Mucosa of rectum (tissue), 2 donors: ENCODE data around the gene ZC3H12A.
"Not testable (repeated sequence)": the region's sequence is repeated elsewhere in the genome, so short reads cannot be mapped to it uniquely, and the experiment has no call there.

Experiments used
- H3K27ac ChIP-seq, 2 donors: one replicate each; pipeline ENCODE4 v1.7.0; 2013; ENCODE audit warnings: inconsistent platforms in 2 of 2, low read depth in 2 of 2, low read length in 2 of 2
- H3K27me3 ChIP-seq, 2 donors: one replicate each; pipeline ENCODE4 v1.7.0; 2013; ENCODE audit warnings: low read length in 2 of 2; ENCODE audit not compliant: control insufficient read depth in 2 of 2, insufficient read depth in 2 of 2
- H3K36me3 ChIP-seq, 2 donors: one replicate each; pipeline ENCODE4 v1.7.0; 2013; ENCODE audit warnings: low read length in 2 of 2; ENCODE audit not compliant: control insufficient read depth in 2 of 2, insufficient read depth in 2 of 2
- H3K4me1 ChIP-seq, 2 donors: one replicate each; pipeline ENCODE4 v1.7.0; 2013; ENCODE audit warnings: low read length in 2 of 2, mild to moderate bottlenecking in 1 of 2; ENCODE audit not compliant: control insufficient read depth in 2 of 2, insufficient read depth in 2 of 2
- H3K4me3 ChIP-seq, 2 donors: one replicate each; pipeline ENCODE4 v1.7.0; 2013; ENCODE audit warnings: low read length in 2 of 2
- H3K9ac ChIP-seq, 2 donors: one replicate each; pipeline ENCODE4 v1.7.0; 2013; ENCODE audit warnings: low read length in 2 of 2, low read depth in 1 of 2, mild to moderate bottlenecking in 1 of 2
- H3K9me3 ChIP-seq, 2 donors: one replicate each; pipeline ENCODE4 v1.7.0; 2013; ENCODE audit warnings: low read length in 2 of 2; ENCODE audit not compliant: control insufficient read depth in 2 of 2
- donor health status: healthy.
- donor health status: Normal muscosa, but diverticular disease.

Gene ZC3H12A

GRCh38 chr1:37497832-37498231 is 23.5 kb downstream of the ZC3H12A start:
- peaks cover 0 to 11% of the 10 kb centered on the region in 2 donors for H3K4me1 ChIP-seq
- no peak overlapping the region for H3K4me3 ChIP-seq
- no peaks in the 10 kb centered on the region for H3K27me3 ChIP-seq
- H3K27ac ChIP-seq: peak overlapping the region in 1 of 2 donors; percentile 24
- no peaks in the 10 kb centered on the region for H3K9me3 ChIP-seq
- no peak overlapping the region for H3K9ac ChIP-seq
- H3K36me3 ChIP-seq: peaks cover 17 to 33% of the 10 kb centered on the region in 2 donors

GRCh38 chr1:37498872-37499617 is 24.7 kb downstream of the ZC3H12A start:
- Histone ChIP-seq H3K27me3 (no peaks in the 10 kb centered on the region), H3K9me3 (no peaks in the 10 kb centered on the region), H3K27ac (peak overlapping the region; percentile 1 to 70), H3K9ac (no peak overlapping the region), H3K4me3 (no peak overlapping the region), H3K36me3 (peaks cover 18 to 31% of the 10 kb centered on the region in 2 donors), H3K4me1 (peaks cover 0 to 11% of the 10 kb centered on the region in 2 donors)

GRCh38 chr1:37501661-37502060 is 27.3 kb downstream of the ZC3H12A start:
- Histone ChIP-seq H3K9me3 (no peaks in the 10 kb centered on the region), H3K36me3 (peaks cover 21 to 35% of the 10 kb centered on the region in 2 donors), H3K27ac (no peak overlapping the region)

GRCh38 chr1:37502104-37502503 is 27.7 kb downstream of the ZC3H12A start:
- no peak overlapping the region for H3K4me3 ChIP-seq
- no peaks in the 10 kb centered on the region for H3K9me3 ChIP-seq

More at GRCh38 chr1:37501661-37502060, 27.3 kb downstream of the ZC3H12A start:
- H3K4me1 ChIP-seq: peaks cover 0 to 11% of the 10 kb centered on the region in 2 donors
- H3K9ac ChIP-seq: no peak overlapping the region
- H3K4me3 ChIP-seq: no peak overlapping the region
- no peaks in the 10 kb centered on the region for H3K27me3 ChIP-seq

GRCh38 chr1:37502791-37503190 is 28.4 kb downstream of the ZC3H12A start:
- not testable (repeated sequence) for H3K4me3 ChIP-seq, H3K27ac ChIP-seq, H3K9ac ChIP-seq, H3K27me3 ChIP-seq, H3K9me3 ChIP-seq
- H3K36me3 ChIP-seq: peaks cover 23 to 37% of the 10 kb centered on the region in 2 donors
- peaks cover 0 to 11% of the 10 kb centered on the region in 2 donors for H3K4me1 ChIP-seq

More at GRCh38 chr1:37502104-37502503, 27.7 kb downstream of the ZC3H12A start:
- Histone ChIP-seq H3K4me1 (peaks cover 0 to 11% of the 10 kb centered on the region in 2 donors), H3K36me3 (peaks cover 24 to 37% of the 10 kb centered on the region in 2 donors), H3K27me3 (no peaks in the 10 kb centered on the region), H3K9ac (no peak overlapping the region), H3K27ac (no peak overlapping the region)

GRCh38 chr1:37506740-37507139 is 32.4 kb downstream of the ZC3H12A start:
- H3K4me3 ChIP-seq: no peak overlapping the region
- no peak overlapping the region for H3K27ac ChIP-seq
- no peaks in the 10 kb centered on the region for H3K27me3 ChIP-seq
- peaks cover 17 to 33% of the 10 kb centered on the region in 2 donors for H3K36me3 ChIP-seq
- H3K9ac ChIP-seq: no peak overlapping the region
- no peaks in the 10 kb centered on the region for H3K9me3 ChIP-seq
- no peaks in the 10 kb centered on the region for H3K4me1 ChIP-seq

- Histone ChIP-seq H3K9ac (no peak overlapping the region), H3K9me3 (no peaks in the 10 kb centered on the region), H3K36me3 (peaks cover 16 to 20% of the 10 kb centered on the region in 2 donors), H3K4me1 (peaks cover 5 to 9% of the 10 kb centered on the region in 2 donors), H3K27ac (no peak overlapping the region), H3K27me3 (no peaks in the 10 kb centered on the region), H3K4me3 (no peak overlapping the region)
Observed at GRCh38 chr1:37509181-37509580, 34.8 kb downstream of the ZC3H12A start.

- Histone ChIP-seq H3K9me3 (no peaks in the 10 kb centered on the region), H3K27me3 (no peaks in the 10 kb centered on the region), H3K36me3 (peaks cover 5 to 9% of the 10 kb centered on the region in 2 donors), H3K4me3 (peak overlapping the region; percentile 93 to 94), H3K9ac (peak overlapping the region; percentile 52 to 94), H3K4me1 (peaks cover 5 to 16% of the 10 kb centered on the region in 2 donors), H3K27ac (peak overlapping the region in 1 of 2 donors; percentile 96)
Observed at GRCh38 chr1:37513795-37514349, 39.5 kb downstream of the ZC3H12A start.

GRCh38 chr1:37514350-37515184 is 40.2 kb downstream of the ZC3H12A start, which contains the start of gene MEAF6:
Gene MEAF6, minus strand, starts transcription at chr1:37514766. Its CDS starts 20 bp downstream, at chr1:37514746.
- H3K4me3 ChIP-seq: peak within 1 kb of the TSS; percentile 93 to 94
- H3K27ac ChIP-seq: peak within 1 kb of the TSS; percentile 95 to 96
- no peaks in the 10 kb centered on the region for H3K9me3 ChIP-seq
- H3K27me3 ChIP-seq: no peaks in the 10 kb centered on the region
- H3K36me3 ChIP-seq: peaks cover 0 to 7% of the 10 kb centered on the region in 2 donors
- H3K9ac ChIP-seq: peak within 1 kb of the TSS; percentile 93 to 94
- peaks cover 5 to 16% of the 10 kb centered on the region in 2 donors for H3K4me1 ChIP-seq
